Measurements from ENCODE around the gene CTU2.

GRCh38 chr16:88714420-88715302 lies 8.4 kb downstream of the CTU2 start:
- TF ChIP-seq TOX (CRISPR knock-in tag; IDR thresholded peaks at IDR 0.05; ENCODE audit: borderline replicate concordance) (no peak), ZFP30 (CRISPR knock-in tag; IDR thresholded peaks at IDR 0.05) (no peak), ZNF70 (CRISPR knock-in tag; IDR thresholded peaks at IDR 0.05) (no peak)
- TF ChIP-seq, protein P1, sequence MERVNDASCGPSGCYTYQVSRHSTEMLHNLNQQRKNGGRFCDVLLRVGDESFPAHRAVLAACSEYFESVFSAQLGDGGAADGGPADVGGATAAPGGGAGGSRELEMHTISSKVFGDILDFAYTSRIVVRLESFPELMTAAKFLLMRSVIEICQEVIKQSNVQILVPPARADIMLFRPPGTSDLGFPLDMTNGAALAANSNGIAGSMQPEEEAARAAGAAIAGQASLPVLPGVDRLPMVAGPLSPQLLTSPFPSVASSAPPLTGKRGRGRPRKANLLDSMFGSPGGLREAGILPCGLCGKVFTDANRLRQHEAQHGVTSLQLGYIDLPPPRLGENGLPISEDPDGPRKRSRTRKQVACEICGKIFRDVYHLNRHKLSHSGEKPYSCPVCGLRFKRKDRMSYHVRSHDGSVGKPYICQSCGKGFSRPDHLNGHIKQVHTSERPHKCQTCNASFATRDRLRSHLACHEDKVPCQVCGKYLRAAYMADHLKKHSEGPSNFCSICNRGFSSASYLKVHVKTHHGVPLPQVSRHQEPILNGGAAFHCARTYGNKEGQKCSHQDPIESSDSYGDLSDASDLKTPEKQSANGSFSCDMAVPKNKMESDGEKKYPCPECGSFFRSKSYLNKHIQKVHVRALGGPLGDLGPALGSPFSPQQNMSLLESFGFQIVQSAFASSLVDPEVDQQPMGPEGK (CRISPR knock-in tag; IDR thresholded peaks at IDR 0.05; ENCODE audit: borderline replicate concordance) = no peak
- TF ChIP-seq, protein P2, sequence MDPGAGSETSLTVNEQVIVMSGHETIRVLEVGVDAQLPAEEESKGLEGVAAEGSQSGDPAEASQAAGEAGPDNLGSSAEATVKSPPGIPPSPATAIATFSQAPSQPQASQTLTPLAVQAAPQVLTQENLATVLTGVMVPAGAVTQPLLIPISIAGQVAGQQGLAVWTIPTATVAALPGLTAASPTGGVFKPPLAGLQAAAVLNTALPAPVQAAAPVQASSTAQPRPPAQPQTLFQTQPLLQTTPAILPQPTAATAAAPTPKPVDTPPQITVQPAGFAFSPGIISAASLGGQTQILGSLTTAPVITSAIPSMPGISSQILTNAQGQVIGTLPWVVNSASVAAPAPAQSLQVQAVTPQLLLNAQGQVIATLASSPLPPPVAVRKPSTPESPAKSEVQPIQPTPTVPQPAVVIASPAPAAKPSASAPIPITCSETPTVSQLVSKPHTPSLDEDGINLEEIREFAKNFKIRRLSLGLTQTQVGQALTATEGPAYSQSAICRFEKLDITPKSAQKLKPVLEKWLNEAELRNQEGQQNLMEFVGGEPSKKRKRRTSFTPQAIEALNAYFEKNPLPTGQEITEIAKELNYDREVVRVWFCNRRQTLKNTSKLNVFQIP (CRISPR knock-in tag; IDR thresholded peaks at IDR 0.05; ENCODE audit: borderline replicate concordance, low read depth) = no peak
